NCI-H2107 treated with DMSO at 0.1 percent for 48 hours (cell line): ENCODE results near the gene PARL.
"Not testable (repeated sequence)": the region's sequence is repeated elsewhere in the genome, so short reads cannot be mapped to it uniquely, and the experiment has no call there.

Experiments used
- DNase-seq: peaks from one replicate; lab custom pipeline; 2025; ENCODE audit not compliant: unreplicated experiment; lab: John Stamatoyannopoulos, UW

The PARL gene

DNA sequence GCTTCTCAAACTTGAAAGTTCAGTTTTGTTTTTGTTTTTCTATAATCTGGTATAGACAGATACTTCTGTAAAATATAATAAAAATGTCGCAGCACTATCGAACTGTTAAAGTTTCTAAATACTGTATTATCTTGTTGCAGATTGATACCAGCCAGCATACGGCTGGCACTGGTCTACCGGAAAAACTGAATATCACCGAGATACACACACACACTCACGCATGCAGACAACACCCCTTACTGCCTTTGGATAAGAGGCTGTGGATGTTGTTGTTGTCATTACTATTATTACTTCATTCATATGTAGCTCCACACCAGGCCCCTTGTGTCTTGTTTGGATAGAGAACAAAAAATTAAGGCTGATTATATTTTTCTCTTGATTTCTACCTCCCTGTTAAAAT lies 91.7 kb downstream of the PARL start:
- no peak for DNase-seq

DNA sequence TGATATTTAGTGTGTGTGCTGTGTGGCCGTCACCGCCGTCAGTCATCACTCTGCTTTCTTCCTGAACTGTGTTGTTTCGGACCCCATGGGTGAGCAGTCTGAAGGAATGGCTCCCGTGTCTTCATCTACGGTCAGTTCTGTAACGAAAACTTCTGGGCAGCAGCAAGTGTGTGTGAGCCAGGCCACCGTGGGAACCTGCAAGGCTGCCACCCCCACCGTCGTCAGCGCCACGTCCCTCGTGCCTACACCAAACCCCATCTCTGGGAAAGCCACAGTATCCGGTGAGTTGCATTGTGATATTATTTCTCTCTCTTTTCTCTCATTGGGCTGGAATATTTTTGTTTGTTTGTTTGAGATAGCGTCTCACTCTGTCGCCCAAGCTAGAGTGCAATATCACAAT lies 94.0 kb downstream of the PARL start:
- no peak for DNase-seq

GRCh38 chr3:183789826-183790225 lies 94.9 kb downstream of the PARL start:
- DNase-seq: no peak

- not testable (repeated sequence) for DNase-seq
Measured at GRCh38 chr3:183784503-183784902, 100.2 kb downstream of the PARL start.

GRCh38 chr3:183782576-183783276 lies 102.0 kb downstream of the PARL start:
- DNase-seq: no peak

DNA sequence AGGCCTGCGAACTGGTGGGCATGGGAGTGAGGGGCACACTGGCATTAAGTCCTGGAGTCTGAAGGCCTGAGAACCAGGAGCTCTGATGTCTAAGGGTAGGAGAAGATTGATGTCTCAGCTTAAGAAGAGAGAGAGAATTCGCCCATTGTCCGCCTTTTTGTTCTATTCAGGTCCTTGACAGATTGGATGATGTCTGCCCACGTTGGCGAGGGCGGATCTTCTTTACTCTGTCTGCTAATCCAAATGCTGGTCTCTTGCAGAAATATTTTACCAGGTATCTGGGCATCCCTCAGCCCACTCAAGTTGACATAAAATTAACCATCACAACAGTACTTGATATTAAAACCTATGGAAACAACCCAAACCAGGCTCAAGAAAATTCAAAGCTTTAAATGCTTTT lies 103.4 kb downstream of the PARL start:
- no peak for DNase-seq

DNA sequence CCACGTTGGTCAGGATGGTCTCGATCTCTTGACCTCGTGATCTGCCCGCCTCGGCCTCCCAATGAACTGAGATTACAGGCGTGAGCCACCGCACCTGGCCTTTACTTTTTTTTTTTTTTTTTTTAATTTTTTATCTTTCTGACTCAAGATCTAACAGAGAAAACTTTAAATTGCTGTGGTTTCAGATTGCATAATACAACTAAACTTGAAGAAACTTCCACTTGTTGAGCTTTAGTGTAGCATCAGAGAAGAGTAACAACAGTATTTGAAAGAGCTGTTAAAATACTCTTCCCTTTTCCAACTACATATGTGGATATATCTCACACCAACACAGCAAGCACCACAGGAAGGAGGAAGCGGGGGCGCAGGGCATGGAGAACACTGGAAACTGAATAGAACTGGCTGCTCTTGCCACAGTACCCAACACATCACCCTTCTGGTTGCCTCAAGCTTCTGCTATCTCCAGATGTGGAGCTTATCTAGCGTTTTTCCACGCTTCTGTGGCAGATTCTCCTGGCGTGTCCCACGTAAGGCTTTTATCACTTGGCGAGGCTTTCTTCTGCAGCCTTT lies 104.7 kb downstream of the PARL start:
- DNase-seq: no peak
